K562 treated with DMSO at 1 percent for 4 hours (cell line): ENCODE data around the gene UQCRC2. TPM values are rescaled to one million over a fixed set of nuclear protein-coding genes. Genes with fewer than 3 reads are reported as not detected.

Experiments used
- total RNA-seq: library from RNA; unstranded; fragments of 300-600 nt; gene quantifications from 2 replicates; pipeline ENCODE4 v1.2.3, GENCODE V29; 2022; ENCODE audit not compliant: insufficient read depth

The UQCRC2 gene
- 191 and 203 TPM in 2 replicates for total RNA-seq

GRCh38 chr16:21952793-21953540 lies at the start of gene UQCRC2:
UQCRC2 (plus strand) TSS chr16:21953361; CDS start chr16:21953424, 63 bp downstream.

DNA sequence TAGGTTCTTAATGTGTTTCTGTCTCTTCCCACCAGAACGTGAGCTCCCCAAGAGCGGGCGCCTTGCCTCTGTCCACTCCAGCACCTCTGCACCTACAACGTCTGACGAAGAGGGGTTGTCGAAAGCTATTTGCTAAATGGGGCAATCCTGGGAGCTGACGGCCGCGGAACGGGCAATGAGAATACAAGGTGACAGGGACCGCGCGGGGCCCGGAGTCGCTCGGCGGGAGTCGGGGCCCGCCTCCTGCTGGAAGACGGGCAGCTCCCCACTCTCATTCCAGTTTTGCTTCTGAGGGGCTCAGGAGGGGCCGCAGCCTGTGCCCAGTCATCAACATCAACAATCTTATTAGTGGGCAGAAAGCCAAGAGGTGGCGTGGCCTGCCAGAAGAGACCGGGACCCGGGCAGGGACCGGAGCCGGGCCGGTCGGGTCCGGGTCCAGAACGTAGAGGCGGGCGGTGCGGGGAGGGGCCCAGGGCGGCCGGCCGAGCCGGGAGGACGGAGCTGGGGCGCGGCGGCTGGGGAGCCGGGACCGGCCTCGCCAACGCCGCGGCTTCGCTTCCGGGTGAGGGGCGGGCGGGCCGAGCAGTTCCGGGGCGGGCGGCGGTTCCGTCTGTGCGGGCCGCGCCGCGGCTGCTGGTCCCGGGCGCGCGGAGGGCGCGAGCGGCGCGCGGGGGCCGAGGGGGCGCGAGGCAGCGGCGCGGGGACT lies 54.5 kb downstream of the UQCRC2 start, which contains the start of gene MOSMO:
Gene MOSMO (plus strand): TSS at position 603 of the 706 bp plus-strand sequence. CDS start 191 bp downstream, outside the sequence.

Other genes starting within 250 kb of the UQCRC2 start
- gene NPIPB4, start 95.6 kb upstream of the UQCRC2 start, total RNA-seq = 15.1 and 15.3 TPM in 2 replicates
- gene PDZD9, start 47.8 kb downstream of the UQCRC2 start, total RNA-seq = not detected in 2 replicates
- 7.3 and 11.3 TPM in 2 replicates for gene MOSMO, start 54.8 kb downstream of the UQCRC2 start, total RNA-seq
- 0.16 TPM in 1 of 2 replicates, not detected in the other for gene VWA3A, start 139.2 kb downstream of the UQCRC2 start, total RNA-seq
- gene SDR42E2, start 209.1 kb downstream of the UQCRC2 start, total RNA-seq = not detected in 2 replicates